ENCODE measurements around the gene MYO3B. TPM values are rescaled to one million over a fixed set of nuclear protein-coding genes. Genes with fewer than 3 reads are reported as not detected.

Gene MYO3B
- total RNA-seq, 1 experiment from 2014 or later, result not detected

DNA sequence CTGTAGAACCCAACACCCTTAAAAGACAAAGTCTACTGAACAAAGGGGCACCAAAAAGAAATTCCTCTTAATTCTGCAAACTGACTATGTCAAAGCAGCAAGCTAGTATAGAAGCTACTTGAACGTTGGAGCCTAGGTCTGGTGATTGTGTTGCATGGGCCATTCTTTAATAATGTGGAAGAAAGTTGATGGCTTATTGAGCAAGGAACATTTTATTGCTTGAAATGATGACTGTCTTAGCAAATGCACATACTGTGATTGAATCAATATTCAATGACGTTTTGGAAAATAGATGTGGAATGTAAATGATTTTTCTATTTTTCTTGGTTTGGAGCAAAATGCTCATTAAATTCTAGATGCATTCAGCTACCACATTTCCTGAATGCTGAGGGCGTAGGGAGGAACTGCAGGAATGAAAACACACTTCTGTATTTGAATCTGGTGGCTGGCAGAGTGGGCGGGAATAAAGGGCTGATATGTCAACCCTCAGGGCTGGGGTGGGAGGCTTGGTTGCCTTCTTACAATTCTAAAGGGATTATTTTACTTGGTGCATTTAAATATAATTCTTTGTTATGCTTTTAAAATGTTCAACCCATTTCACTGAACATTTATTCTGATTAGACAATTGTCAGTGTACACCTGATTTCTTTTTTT, 26.5 kb downstream of the MYO3B start:
- Mint-ChIP-seq H3K4me1 (ENCODE audit: insufficient read depth, unreplicated experiment) (no peaks in the 10 kb centered on the region), H3K27me3 (ENCODE audit: insufficient read depth, unreplicated experiment) (no peaks in the 10 kb centered on the region), H3K4me3 (ENCODE audit: unreplicated experiment) (no peak overlapping the region), H3K27ac (ENCODE audit: low read depth, unreplicated experiment) (no peak overlapping the region), H3K9me3 (ENCODE audit: unreplicated experiment) (no peaks in the 10 kb centered on the region), H3K36me3 (ENCODE audit: insufficient read depth, unreplicated experiment) (peaks cover 6% of the 10 kb centered on the region)
- BruUV-seq (replicated peaks), result no TSS peak
- no peak for DNase-seq (ENCODE audit: unreplicated experiment)
- POLR2A ChIA-PET, result interaction anchor here (0.7 kb wide), 1 partner anchor 13 kb away, joined by 4 read pairs; no protein-coding TSS in a partner anchor
- TF ChIP-seq, protein P1, sequence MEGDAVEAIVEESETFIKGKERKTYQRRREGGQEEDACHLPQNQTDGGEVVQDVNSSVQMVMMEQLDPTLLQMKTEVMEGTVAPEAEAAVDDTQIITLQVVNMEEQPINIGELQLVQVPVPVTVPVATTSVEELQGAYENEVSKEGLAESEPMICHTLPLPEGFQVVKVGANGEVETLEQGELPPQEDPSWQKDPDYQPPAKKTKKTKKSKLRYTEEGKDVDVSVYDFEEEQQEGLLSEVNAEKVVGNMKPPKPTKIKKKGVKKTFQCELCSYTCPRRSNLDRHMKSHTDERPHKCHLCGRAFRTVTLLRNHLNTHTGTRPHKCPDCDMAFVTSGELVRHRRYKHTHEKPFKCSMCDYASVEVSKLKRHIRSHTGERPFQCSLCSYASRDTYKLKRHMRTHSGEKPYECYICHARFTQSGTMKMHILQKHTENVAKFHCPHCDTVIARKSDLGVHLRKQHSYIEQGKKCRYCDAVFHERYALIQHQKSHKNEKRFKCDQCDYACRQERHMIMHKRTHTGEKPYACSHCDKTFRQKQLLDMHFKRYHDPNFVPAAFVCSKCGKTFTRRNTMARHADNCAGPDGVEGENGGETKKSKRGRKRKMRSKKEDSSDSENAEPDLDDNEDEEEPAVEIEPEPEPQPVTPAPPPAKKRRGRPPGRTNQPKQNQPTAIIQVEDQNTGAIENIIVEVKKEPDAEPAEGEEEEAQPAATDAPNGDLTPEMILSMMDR (IDR thresholded peaks at IDR 0.05; ENCODE audit: unreplicated experiment), result no peak
- intact Hi-C loops (cut with micrococcal nuclease), result no loop called here
- CTCF ChIA-PET, result no interaction called here

DNA sequence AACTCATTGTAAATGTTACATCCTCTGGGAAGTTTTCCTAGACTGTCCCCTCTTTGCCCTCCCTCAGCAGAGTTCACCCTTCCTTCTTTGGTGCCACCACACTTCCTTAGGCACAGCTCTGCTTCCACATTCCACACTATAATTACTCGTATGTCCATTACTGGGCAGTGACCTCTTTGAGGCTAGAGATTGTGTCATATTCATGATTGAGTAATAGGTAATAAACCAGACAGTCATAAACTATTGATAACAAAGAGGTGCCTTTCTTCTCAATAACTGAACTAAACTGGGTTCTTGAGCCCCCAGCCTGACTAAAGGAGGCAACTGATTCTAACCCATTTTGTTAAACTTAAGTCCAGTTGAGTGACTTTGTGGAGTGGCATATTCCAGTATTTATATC, 28.3 kb downstream of the MYO3B start:
- Mint-ChIP-seq H3K4me1 (ENCODE audit: insufficient read depth, unreplicated experiment) (no peaks in the 10 kb centered on the region), H3K36me3 (ENCODE audit: insufficient read depth, unreplicated experiment) (peaks cover 6% of the 10 kb centered on the region), H3K4me3 (ENCODE audit: unreplicated experiment) (no peak overlapping the region), H3K27ac (ENCODE audit: low read depth, unreplicated experiment) (no peak overlapping the region), H3K27me3 (ENCODE audit: insufficient read depth, unreplicated experiment) (no peaks in the 10 kb centered on the region), H3K9me3 (ENCODE audit: unreplicated experiment) (no peaks in the 10 kb centered on the region)
- TF ChIP-seq, protein P1 (IDR thresholded peaks at IDR 0.05; ENCODE audit: unreplicated experiment), result no peak
- POLR2A ChIA-PET, result no interaction called here
- intact Hi-C loops (cut with micrococcal nuclease), result no loop called here
- no peak for DNase-seq (ENCODE audit: unreplicated experiment)
- CTCF ChIA-PET, result no interaction called here
- BruUV-seq (replicated peaks), result no TSS peak

DNA sequence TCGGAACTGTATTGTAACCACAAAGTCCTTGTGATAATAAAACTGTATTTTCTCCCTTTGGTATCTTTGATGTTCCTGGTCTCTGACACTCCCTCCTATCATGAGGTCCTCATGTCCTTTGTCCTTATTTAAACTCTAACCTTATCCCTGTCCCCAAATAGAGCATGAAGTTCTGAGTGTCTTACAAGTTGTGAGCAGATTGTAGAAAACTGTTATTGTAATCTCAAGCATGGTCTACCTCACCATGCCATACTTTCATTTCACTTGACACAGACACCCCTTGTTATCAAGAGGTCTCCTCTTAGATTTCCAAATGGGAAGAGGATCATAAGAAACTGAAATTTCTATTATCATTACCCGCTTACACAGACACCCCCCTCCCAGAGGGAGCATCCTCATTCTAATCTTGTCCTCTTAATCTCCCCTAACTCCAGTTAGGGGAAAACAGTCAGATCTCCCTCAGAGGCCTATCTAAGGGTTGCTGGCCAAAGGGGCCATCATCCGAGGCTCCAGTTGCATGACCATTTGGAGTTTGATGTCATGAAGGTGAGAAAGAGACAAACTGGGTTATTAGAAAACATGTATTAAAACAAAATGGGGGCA, 29.0 kb downstream of the MYO3B start:
- H3K27ac Mint-ChIP-seq (ENCODE audit: low read depth, unreplicated experiment), result no peak overlapping the region
- intact Hi-C loops (cut with micrococcal nuclease), result no loop called here
- H3K9me3 Mint-ChIP-seq (ENCODE audit: unreplicated experiment), result no peaks in the 10 kb centered on the region
- H3K36me3 Mint-ChIP-seq (ENCODE audit: insufficient read depth, unreplicated experiment), result peaks cover 6% of the 10 kb centered on the region
- H3K4me3 Mint-ChIP-seq (ENCODE audit: unreplicated experiment), result no peak overlapping the region
- CTCF ChIA-PET, result no interaction called here
- H3K4me1 Mint-ChIP-seq (ENCODE audit: insufficient read depth, unreplicated experiment), result no peaks in the 10 kb centered on the region
- TF ChIP-seq, protein P1 (IDR thresholded peaks at IDR 0.05; ENCODE audit: unreplicated experiment), result no peak
- no peaks in the 10 kb centered on the region for H3K27me3 Mint-ChIP-seq (ENCODE audit: insufficient read depth, unreplicated experiment)
- no peak for DNase-seq (ENCODE audit: unreplicated experiment)
- POLR2A ChIA-PET, result no interaction called here
- no TSS peak for BruUV-seq (replicated peaks)

DNA sequence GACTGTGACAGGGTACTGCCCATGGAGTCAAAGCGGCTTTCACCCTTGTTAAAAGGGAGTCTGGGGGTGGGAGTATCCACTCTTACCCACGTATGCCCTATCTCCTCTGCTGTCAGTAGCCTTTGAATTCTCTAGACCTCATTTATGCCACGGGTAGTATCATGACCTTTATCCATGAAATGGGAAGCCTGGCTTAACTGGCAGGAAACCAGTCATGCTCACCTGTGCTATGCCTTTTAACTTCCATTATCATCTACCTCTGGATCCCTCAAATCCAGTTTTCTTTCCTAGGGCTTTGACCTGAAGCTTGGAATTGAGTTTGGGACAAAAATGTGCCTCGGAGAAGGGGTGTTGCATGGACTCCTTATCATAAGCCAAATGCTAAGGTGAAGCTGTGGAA, 30.0 kb downstream of the MYO3B start:
- Mint-ChIP-seq H3K4me1 (ENCODE audit: insufficient read depth, unreplicated experiment) (no peaks in the 10 kb centered on the region), H3K27me3 (ENCODE audit: insufficient read depth, unreplicated experiment) (no peaks in the 10 kb centered on the region), H3K4me3 (ENCODE audit: unreplicated experiment) (no peak overlapping the region), H3K27ac (ENCODE audit: low read depth, unreplicated experiment) (no peak overlapping the region), H3K9me3 (ENCODE audit: unreplicated experiment) (no peaks in the 10 kb centered on the region), H3K36me3 (ENCODE audit: insufficient read depth, unreplicated experiment) (peaks cover 6% of the 10 kb centered on the region)
- CTCF ChIA-PET, result no interaction called here
- intact Hi-C loops (cut with micrococcal nuclease), result no loop called here
- DNase-seq (ENCODE audit: unreplicated experiment), result no peak
- POLR2A ChIA-PET, result interaction anchor here (0.6 kb wide), 1 partner anchor 9 kb away, joined by 3 read pairs; no protein-coding TSS in a partner anchor
- TF ChIP-seq, protein P1 (IDR thresholded peaks at IDR 0.05; ENCODE audit: unreplicated experiment), result no peak
- no TSS peak for BruUV-seq (replicated peaks)
